NB4 (cell line): ENCODE results near the gene SCN8A.

Experiments used
- DNase-seq: peaks from one replicate; pipeline ENCODE4 v3.0.0; 2010; ENCODE audit warnings: low read depth
- H3K4me3 ChIP-seq: one replicate; pipeline ENCODE4 v1.5.1; 2011; ENCODE audit warnings: mild to moderate bottlenecking, low read depth, low read length, moderate library complexity
- CTCF ChIP-seq: IDR thresholded peaks from one replicate; pipeline ENCODE4 v1.5.1; 2012; ENCODE audit warnings: low read depth, low read length
- MAX ChIP-seq: IDR thresholded peaks from 2 replicates; pipeline ENCODE4 v1.6.1; 2011; ENCODE audit warnings: low read depth, low read length
- MYC ChIP-seq: IDR thresholded peaks from 2 replicates; pipeline ENCODE4 v1.6.1; 2011; ENCODE audit warnings: low read depth, low read length
- POLR2A ChIP-seq: IDR thresholded peaks from 2 replicates; pipeline ENCODE4 v1.6.1; 2011; ENCODE audit warnings: mild to moderate bottlenecking; ENCODE audit not compliant: insufficient read length; ENCODE audit errors: extremely low read depth

SCN8A gene

GRCh38 chr12:51779876-51780275, 188.8 kb downstream of the SCN8A start:
- TF ChIP-seq POLR2A = no peak
- TF ChIP-seq MYC = no peak
- no peak for TF ChIP-seq MAX
- no peak for TF ChIP-seq CTCF
- H3K4me3 ChIP-seq = no peak overlapping the region
- no peak for DNase-seq

- no peak for TF ChIP-seq POLR2A
- no peak for TF ChIP-seq MYC
- TF ChIP-seq CTCF = no peak
- TF ChIP-seq MAX = no peak
- no peak for DNase-seq
- H3K4me3 ChIP-seq = no peak overlapping the region
Measured at GRCh38 chr12:51784688-51785087, 193.7 kb downstream of the SCN8A start.

GRCh38 chr12:51785906-51786305, 194.9 kb downstream of the SCN8A start:
- no peak overlapping the region for H3K4me3 ChIP-seq
- DNase-seq = no peak
- TF ChIP-seq MYC (no peak), POLR2A (no peak), CTCF (no peak), MAX (no peak)

GRCh38 chr12:51788876-51789275, 197.8 kb downstream of the SCN8A start:
- DNase-seq = no peak
- TF ChIP-seq MYC (no peak), MAX (no peak), CTCF (no peak), POLR2A (no peak)

GRCh38 chr12:51792417-51792816, 201.4 kb downstream of the SCN8A start:
- H3K4me3 ChIP-seq = no peak overlapping the region
- TF ChIP-seq POLR2A (no peak), MAX (no peak), CTCF (no peak), MYC (no peak)
- no peak for DNase-seq

More at GRCh38 chr12:51788876-51789275, 197.8 kb downstream of the SCN8A start:
- H3K4me3 ChIP-seq = no peak overlapping the region

GRCh38 chr12:51793201-51793600, 202.2 kb downstream of the SCN8A start:
- TF ChIP-seq CTCF (no peak), POLR2A (no peak), MAX (no peak), MYC (no peak)
- no peak for DNase-seq
- no peak overlapping the region for H3K4me3 ChIP-seq
